ENCODE data around the gene MSL1. TPM values are rescaled to one million over a fixed set of nuclear protein-coding genes. Genes with fewer than 3 reads are reported as not detected.

MSL1 gene
- total and polyA plus RNA-seq, 9 of the 15 experiments (the other 6 are each of a cell fraction or from before 2014, with no cell fraction given) = 13.8 to 120 (median 61.9) TPM

GRCh38 chr17:40100669-40101366 lies 21.0 kb upstream of the MSL1 start (continued):
- TF ChIP-seq EZH2 (IDR thresholded peaks at IDR 0.05; ENCODE audit: borderline replicate concordance, low read depth, low read length) (no peak), ZBTB5 (IDR thresholded peaks at IDR 0.05) (no peak), SMARCA4 (IDR thresholded peaks at IDR 0.05) (peak; percentile 84), ATF1 (CRISPR knock-in tag; IDR thresholded peaks at IDR 0.05) (no peak), ATF1 (tag; IDR thresholded peaks at IDR 0.05) (peak; percentile 74), ZBTB8A (IDR thresholded peaks at IDR 0.05; ENCODE audit: partially characterized antibody) (no peak), PCBP1 (IDR thresholded peaks at IDR 0.05; ENCODE audit: low read depth, low read length, poor library complexity, severe bottlenecking) (no peak), MCM3 (IDR thresholded peaks at IDR 0.05) (no peak), FOS (IDR thresholded peaks at IDR 0.05; ENCODE audit: extremely low read depth, insufficient read length) (peak; percentile 28), ZNF766 (CRISPR knock-in tag; conservative IDR thresholded peaks at IDR 0.05) (no peak), HNRNPL (IDR thresholded peaks at IDR 0.05; ENCODE audit: low read depth, low read length) (no peak), GABPB1 (CRISPR knock-in tag; IDR thresholded peaks at IDR 0.05) (peak; percentile 36), MAZ (CRISPR knock-in tag; conservative IDR thresholded peaks at IDR 0.05 in 1 of 2, IDR thresholded peaks at IDR 0.05 in 1 of 2) (0 out of 4 replicates have a peak, but pooled peaks of 1 of the 2 experiments have one; percentile 41), ARID2 (IDR thresholded peaks at IDR 0.05) (no peak), GTF2F1 (IDR thresholded peaks at IDR 0.05; ENCODE audit: low read depth, low read length) (no peak; the same call in 1 of the 2 replicates), ZNF212 (CRISPR knock-in tag; IDR thresholded peaks at IDR 0.05) (no peak), CHD2 (IDR thresholded peaks at IDR 0.05; ENCODE audit: low read depth, low read length) (no peak), RFX1 (IDR thresholded peaks at IDR 0.05) (no peak), BRCA1 (IDR thresholded peaks at IDR 0.05) (no peak), BRCA1 (CRISPR knock-in tag; IDR thresholded peaks at IDR 0.05) (no peak), SMARCB1 (IDR thresholded peaks at IDR 0.05; ENCODE audit: insufficient read length, low read depth) (no peak), ZKSCAN1 (IDR thresholded peaks at IDR 0.05; ENCODE audit: low read depth, low read length) (peak; percentile 45; the same call in 1 of the 2 replicates)
- TF ChIP-seq, protein P1, sequence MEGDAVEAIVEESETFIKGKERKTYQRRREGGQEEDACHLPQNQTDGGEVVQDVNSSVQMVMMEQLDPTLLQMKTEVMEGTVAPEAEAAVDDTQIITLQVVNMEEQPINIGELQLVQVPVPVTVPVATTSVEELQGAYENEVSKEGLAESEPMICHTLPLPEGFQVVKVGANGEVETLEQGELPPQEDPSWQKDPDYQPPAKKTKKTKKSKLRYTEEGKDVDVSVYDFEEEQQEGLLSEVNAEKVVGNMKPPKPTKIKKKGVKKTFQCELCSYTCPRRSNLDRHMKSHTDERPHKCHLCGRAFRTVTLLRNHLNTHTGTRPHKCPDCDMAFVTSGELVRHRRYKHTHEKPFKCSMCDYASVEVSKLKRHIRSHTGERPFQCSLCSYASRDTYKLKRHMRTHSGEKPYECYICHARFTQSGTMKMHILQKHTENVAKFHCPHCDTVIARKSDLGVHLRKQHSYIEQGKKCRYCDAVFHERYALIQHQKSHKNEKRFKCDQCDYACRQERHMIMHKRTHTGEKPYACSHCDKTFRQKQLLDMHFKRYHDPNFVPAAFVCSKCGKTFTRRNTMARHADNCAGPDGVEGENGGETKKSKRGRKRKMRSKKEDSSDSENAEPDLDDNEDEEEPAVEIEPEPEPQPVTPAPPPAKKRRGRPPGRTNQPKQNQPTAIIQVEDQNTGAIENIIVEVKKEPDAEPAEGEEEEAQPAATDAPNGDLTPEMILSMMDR (IDR thresholded peaks at IDR 0.05 in 2 of 3, conservative IDR thresholded peaks at IDR 0.05 in 1 of 3; ENCODE audit: insufficient read depth in 2 of 3, low read depth in 1 of 3, low read length in 3 of 3) = no peak
- TF ChIP-seq, protein P2, sequence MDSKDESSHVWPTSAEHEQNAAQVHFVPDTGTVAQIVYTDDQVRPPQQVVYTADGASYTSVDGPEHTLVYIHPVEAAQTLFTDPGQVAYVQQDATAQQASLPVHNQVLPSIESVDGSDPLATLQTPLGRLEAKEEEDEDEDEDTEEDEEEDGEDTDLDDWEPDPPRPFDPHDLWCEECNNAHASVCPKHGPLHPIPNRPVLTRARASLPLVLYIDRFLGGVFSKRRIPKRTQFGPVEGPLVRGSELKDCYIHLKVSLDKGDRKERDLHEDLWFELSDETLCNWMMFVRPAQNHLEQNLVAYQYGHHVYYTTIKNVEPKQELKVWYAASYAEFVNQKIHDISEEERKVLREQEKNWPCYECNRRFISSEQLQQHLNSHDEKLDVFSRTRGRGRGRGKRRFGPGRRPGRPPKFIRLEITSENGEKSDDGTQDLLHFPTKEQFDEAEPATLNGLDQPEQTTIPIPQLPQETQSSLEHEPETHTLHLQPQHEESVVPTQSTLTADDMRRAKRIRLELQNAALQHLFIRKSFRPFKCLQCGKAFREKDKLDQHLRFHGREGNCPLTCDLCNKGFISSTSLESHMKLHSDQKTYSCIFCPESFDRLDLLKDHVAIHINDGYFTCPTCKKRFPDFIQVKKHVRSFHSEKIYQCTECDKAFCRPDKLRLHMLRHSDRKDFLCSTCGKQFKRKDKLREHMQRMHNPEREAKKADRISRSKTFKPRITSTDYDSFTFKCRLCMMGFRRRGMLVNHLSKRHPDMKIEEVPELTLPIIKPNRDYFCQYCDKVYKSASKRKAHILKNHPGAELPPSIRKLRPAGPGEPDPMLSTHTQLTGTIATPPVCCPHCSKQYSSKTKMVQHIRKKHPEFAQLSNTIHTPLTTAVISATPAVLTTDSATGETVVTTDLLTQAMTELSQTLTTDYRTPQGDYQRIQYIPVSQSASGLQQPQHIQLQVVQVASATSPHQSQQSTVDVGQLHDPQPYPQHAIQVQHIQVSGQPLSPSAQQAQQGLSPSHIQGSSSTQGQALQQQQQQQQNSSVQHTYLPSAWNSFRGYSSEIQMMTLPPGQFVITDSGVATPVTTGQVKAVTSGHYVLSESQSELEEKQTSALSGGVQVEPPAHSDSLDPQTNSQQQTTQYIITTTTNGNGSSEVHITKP (IDR thresholded peaks at IDR 0.05; ENCODE audit: partially characterized antibody) = peak; percentile 54
